GM12878 (cell line): ENCODE results near the gene GALNT17. TPM values are rescaled to one million over a fixed set of nuclear protein-coding genes. Genes with fewer than 3 reads are reported as not detected.

Experiments
- ATAC-seq: fragments of 200-7000 bp; cut with Tn5 transposase; 3 replicates; pipeline ENCODE4 v1.9.1; 2020; ENCODE audit warnings: mild to moderate bottlenecking, moderate library complexity
- BruUV-seq: library from RNA; stranded (reverse); fragments of 400-500 nt; replicated peaks from 2 replicates; lab custom pipeline; 2021; lab: Mats Ljungman, UMichigan
- CTCF ChIA-PET: fragments of 300-600 bp; sonication (Branson Sonifier 250); formaldehyde crosslinking; extraction: SDS; loops from one replicate; lab custom pipeline; 2021; ENCODE audit warnings: inconsistent platforms; lab: Yijun Ruan, JAX
- POLR2A ChIA-PET: fragments of 350-600 bp; formaldehyde crosslinking; extraction: SDS; loops from one replicate; lab custom pipeline; 2021; ENCODE audit warnings: inconsistent platforms; lab: Charles Lee
- RAD21 ChIA-PET: fragments of 300-600 bp; sonication (Branson Sonifier 250); formaldehyde crosslinking; loops from one replicate; lab custom pipeline; 2023; ENCODE audit warnings: antibody characterized with exemption; ENCODE audit not compliant: unreplicated experiment; lab: Charles Lee
- SMC1A ChIA-PET: fragments of 300-600 bp; sonication (Branson Sonifier 250); formaldehyde crosslinking; loops from one replicate; lab custom pipeline; 2023; ENCODE audit not compliant: unreplicated experiment, uncharacterized antibody; lab: Charles Lee
- DNase-seq: peaks from one replicate; pipeline ENCODE4 v3.0.0-alpha.2; 2011; ENCODE audit warnings: low read depth, low spot score
- FAIRE-seq: peaks from 3 replicates; lab custom pipeline; 2011; peaks lifted over from hg19 to GRCh38; lab: Jason Lieb, UNC
- H2AFZ ChIP-seq: 2 replicates; pipeline ENCODE4 v1.6.0; 2011; ENCODE audit warnings: low read depth, low read length, control low read depth; ENCODE audit not compliant: control insufficient read depth
- H3K27ac ChIP-seq: 2 replicates; pipeline ENCODE4 v1.5.1; 2011; ENCODE audit warnings: control low read depth; ENCODE audit not compliant: control insufficient read depth, insufficient read depth
- H3K27me3 ChIP-seq, 2 experiments: replicated peaks in 1 of 2; 2 replicates each; pipeline versions ENCODE4 v1.6.0 to v1.6.1; 2011; ENCODE audit warnings: low read length in 1 of 2; ENCODE audit not compliant: control insufficient read depth in 2 of 2, insufficient read depth in 2 of 2
- H3K36me3 ChIP-seq, 2 experiments: 2 replicates each; pipeline ENCODE4 v1.5.1; 2011; ENCODE audit warnings: low read length in 1 of 2; ENCODE audit not compliant: control insufficient read depth in 2 of 2, insufficient read depth in 2 of 2
- H3K4me1 ChIP-seq: 2 replicates; pipeline ENCODE4 v1.6.1; 2011; ENCODE audit warnings: mild to moderate bottlenecking, low read length, moderate library complexity, mixed read lengths; ENCODE audit not compliant: control insufficient read depth, insufficient read depth
- H3K4me2 ChIP-seq: 2 replicates; pipeline ENCODE4 v1.6.0; 2011; ENCODE audit warnings: control low read depth; ENCODE audit not compliant: control insufficient read depth, insufficient read depth
- H3K4me3 ChIP-seq: fragments of 200-600 bp; sonication (generic); 2 replicates; pipeline ENCODE4 v1.5.1; 2016
- H3K79me2 ChIP-seq: 2 replicates; pipeline ENCODE4 v1.6.0; 2011; ENCODE audit warnings: low read length; ENCODE audit not compliant: control insufficient read depth, insufficient read depth
- H3K9ac ChIP-seq: 2 replicates; pipeline ENCODE4 v1.8.0; 2011; ENCODE audit warnings: low read length, control low read depth, mixed read lengths; ENCODE audit not compliant: control insufficient read depth, insufficient read depth
- H3K9me3 ChIP-seq: replicated peaks from 3 replicates; pipeline ENCODE4 v1.5.1; 2011; ENCODE audit warnings: mild to moderate bottlenecking, low read length; ENCODE audit not compliant: control insufficient read depth, insufficient read depth
- H4K20me1 ChIP-seq: 2 replicates; pipeline ENCODE4 v1.6.0; 2011; ENCODE audit not compliant: control insufficient read depth, insufficient read depth
- PAX8 ChIP-seq: fragments of 450-650 bp; IDR thresholded peaks from 2 replicates; pipeline ENCODE4 v1.6.1; 2017; ENCODE audit warnings: mild to moderate bottlenecking, moderate library complexity
- RCOR1 ChIP-seq: conservative IDR thresholded peaks from 2 replicates; pipeline ENCODE4 v1.6.1; 2012; ENCODE audit warnings: low read depth, low read length, improper control_type of control experiment
- SREBF2 ChIP-seq: IDR thresholded peaks from 2 replicates; pipeline ENCODE4 v1.6.1; 2012; ENCODE audit warnings: mild to moderate bottlenecking, low read length
- in situ Hi-C: fragments of 300-500 bp; cut with MboI; formaldehyde crosslinking; loops from 9 replicates; pipeline ENCODE4 v1.14.3; 2018; ENCODE audit warnings: mixed read lengths
- intact Hi-C: fragments of 100-400 bp; cut with micrococcal nuclease; formaldehyde crosslinking; loops from one replicate; pipeline ENCODE4 v1.14.2; 2022; ENCODE audit not compliant: unreplicated experiment
- microRNA-seq: library from miRNA; unstranded; fragments of <30 nt; microRNA quantifications from one replicate; pipeline ENCODE4, GENCODE V29; 2018
- polyA plus RNA-seq, 11 experiments: library from polyadenylated mRNA; depleted of rRNA in 4 of 11; unstranded in 6 of 11; stranded (reverse) in 5 of 11; fragments of >200 nt; fragmentation: Nextera tagmentation in 4 of 11; fragmentation: Illumina TruSeq in 1 of 11; extraction: Ambion mirVana in 4 of 11; extraction: Trizol in 1 of 11; gene quantifications; 1 replicate in 1 of 11; 2 replicates in 10 of 11; pipeline versions ENCODE4 v1.2.1 to v1.2.3, GENCODE V29; 2011 to 2016; ENCODE audit warnings: inconsistent platforms in 2 of 11, missing spikeins in 2 of 11, low read depth in 1 of 11
- small RNA-seq: library from RNA; depleted of rRNA; stranded (forward); fragments of <200 nt; gene quantifications from one replicate; pipeline ENCODE3, GENCODE V24; 2014
- total RNA-seq, 4 experiments: library from RNA; depleted of rRNA in 3 of 4; stranded (reverse); fragments of >200 nt in 3 of 4; fragmentation: Illumina TruSeq in 1 of 4; extraction: Trizol in 1 of 4; gene quantifications; 2 replicates each; pipeline versions ENCODE4 v1.2.1 to v1.2.3, GENCODE V29; 2013 to 2021

The GALNT17 gene
- total and polyA plus RNA-seq, 10 of the 15 experiments (the other 5 are each of a cell fraction or from before 2014, with no cell fraction given), result 0.12 to 0.15 TPM; not detected in 8

DNA sequence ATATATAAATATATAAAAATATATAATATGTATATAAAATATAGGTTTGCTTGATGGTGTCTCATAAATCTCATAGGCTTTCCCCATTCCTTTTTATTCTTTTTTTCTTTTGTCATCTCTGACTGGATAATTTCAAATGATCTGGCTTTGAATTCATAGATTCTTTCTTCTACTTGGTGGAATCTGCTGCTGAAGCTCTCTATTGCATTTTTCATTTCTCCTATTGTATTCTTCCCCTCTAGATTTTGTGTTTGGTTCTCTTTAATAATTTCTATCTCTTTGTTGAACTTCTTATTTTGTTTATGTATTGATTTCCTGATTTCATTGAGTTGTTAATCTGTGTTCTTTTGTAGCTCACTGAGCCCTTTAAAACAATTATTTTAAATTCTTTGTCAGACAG lies 629.4 kb downstream of the GALNT17 start:
- TF ChIP-seq PAX8 (no peak), RCOR1 (no peak), SREBF2 (no peak)
- ATAC-seq (no peak), DNase-seq (no peak), FAIRE-seq (no peak)
- H4K20me1 ChIP-seq, result no peaks in the 10 kb centered on the region
- intact Hi-C loops, result no loop called here
- no peak overlapping the region for H3K4me2 ChIP-seq
- POLR2A ChIA-PET, result no interaction called here
- H3K4me1 ChIP-seq, result no peaks in the 10 kb centered on the region
- H3K27me3 ChIP-seq, result no peaks in the 10 kb centered on the region
- no peak overlapping the region for H3K9ac ChIP-seq
- H3K79me2 ChIP-seq, result no peaks in the 10 kb centered on the region
- H3K4me3 ChIP-seq, result no peak overlapping the region
- no peaks in the 10 kb centered on the region for H3K36me3 ChIP-seq
- SMC1A ChIA-PET, result no interaction called here
- no peaks in the 10 kb centered on the region; the same call in 2 of the 3 replicates for H3K9me3 ChIP-seq
- no TSS peak for BruUV-seq
- CTCF ChIA-PET, result no interaction called here
- in situ Hi-C loops, result no loop called here
- RAD21 ChIA-PET, result no interaction called here
- no peak overlapping the region for H2AFZ ChIP-seq
- no peak overlapping the region for H3K27ac ChIP-seq

Small RNAs within 50 kb of the gene (microRNA-seq; reads per million reads assigned to microRNA genes)
- gene MIR3914-1 (not detected), gene MIR3914-2 (not detected)

Small RNAs within 50 kb of the gene (small RNA-seq; reads per million reads assigned to genes)
- gene MIR3914-1, result not detected
- not detected for gene RN7SKP75
